A673 (cell line): ENCODE data around the gene PRRG4. TPM values are rescaled to one million over a fixed set of nuclear protein-coding genes. Genes with fewer than 3 reads are reported as not detected.

ENCODE experiments used
- BruUV-seq: library from RNA; stranded (reverse); fragments of 400-500 nt; replicated peaks from 2 replicates; lab custom pipeline; 2021; lab: Mats Ljungman, UMichigan
- CTCF ChIA-PET: fragments of 300-600 bp; sonication (Branson Sonifier 250); formaldehyde crosslinking; loops from one replicate; lab custom pipeline; 2022; ENCODE audit warnings: antibody characterized with exemption; lab: Charles Lee
- POLR2A ChIA-PET: fragments of 300-600 bp; sonication (Branson Sonifier 250); formaldehyde crosslinking; loops from one replicate; lab custom pipeline; 2022; ENCODE audit warnings: antibody characterized with exemption; ENCODE audit not compliant: low non-redundant PET; lab: Charles Lee
- DNase-seq: peaks from one replicate; pipeline ENCODE4 v3.0.0-alpha.2; 2015; ENCODE audit warnings: low spot score
- H3K27ac ChIP-seq: fragments of 200-600 bp; sonication (generic); 2 replicates; pipeline ENCODE4 v1.5.1; 2016; ENCODE audit warnings: mixed run types, low read depth, mild to moderate bottlenecking, mixed read lengths, antibody characterized with exemption, low read length; ENCODE audit not compliant: poor library complexity, severe bottlenecking
- H3K27me3 ChIP-seq: fragments of 200-600 bp; sonication (generic); replicated peaks from 2 replicates; pipeline ENCODE4 v1.6.1; 2017; ENCODE audit warnings: mixed run types, low read depth, mild to moderate bottlenecking, mixed read lengths, antibody characterized with exemption, low read length; ENCODE audit not compliant: insufficient read depth, poor library complexity
- H3K36me3 ChIP-seq: fragments of 200-600 bp; sonication (generic); 2 replicates; pipeline ENCODE4 v1.6.1; 2016; ENCODE audit warnings: mixed run types, mild to moderate bottlenecking, mixed read lengths, antibody characterized with exemption, low read length; ENCODE audit not compliant: insufficient read depth, poor library complexity, severe bottlenecking
- H3K4me1 ChIP-seq: fragments of 200-600 bp; sonication (generic); 2 replicates; pipeline ENCODE4 v1.6.1; 2017; ENCODE audit warnings: mixed run types, mild to moderate bottlenecking, mixed read lengths, antibody characterized with exemption, low read length; ENCODE audit not compliant: insufficient read depth, poor library complexity, severe bottlenecking
- H3K4me3 ChIP-seq: fragments of 200-600 bp; sonication (generic); 2 replicates; pipeline ENCODE4 v1.5.1; 2016; ENCODE audit warnings: low read depth, mixed run types, mild to moderate bottlenecking, mixed read lengths, low read length; ENCODE audit not compliant: poor library complexity, severe bottlenecking
- H3K9me3 ChIP-seq: fragments of 200-600 bp; sonication (generic); 2 replicates; pipeline ENCODE4 v1.6.1; 2016; ENCODE audit warnings: mixed run types, low read depth, mild to moderate bottlenecking, mixed read lengths, antibody characterized with exemption, low read length; ENCODE audit not compliant: poor library complexity, severe bottlenecking
- EZH2 ChIP-seq: fragments of 200-600 bp; sonication (generic); IDR thresholded peaks from 2 replicates; pipeline ENCODE4 v1.6.1; 2017; ENCODE audit warnings: borderline replicate concordance, low read depth, mild to moderate bottlenecking, mixed read lengths, antibody characterized with exemption, low read length; ENCODE audit not compliant: poor library complexity, severe bottlenecking
- intact Hi-C: fragments of 100-400 bp; cut with micrococcal nuclease; formaldehyde crosslinking; loops from one replicate; pipeline ENCODE4 v1.10.0; 2022; ENCODE audit not compliant: unreplicated experiment
- total RNA-seq: library from RNA; stranded (reverse); gene quantifications from 2 replicates; pipeline ENCODE4 v1.2.3, GENCODE V29; 2021
- TF ChIP-seq, protein P1 (sequence below): fragments of 300-800, 200-600 bp; sonication (generic); conservative IDR thresholded peaks from 2 replicates; pipeline ENCODE4 v1.5.1; 2017; ENCODE audit warnings: low read depth, mild to moderate bottlenecking, antibody characterized with exemption, low read length, moderate library complexity, mixed read lengths

Gene PRRG4
- total RNA-seq, 1 experiment from 2014 or later: 3.8 TPM

DNA sequence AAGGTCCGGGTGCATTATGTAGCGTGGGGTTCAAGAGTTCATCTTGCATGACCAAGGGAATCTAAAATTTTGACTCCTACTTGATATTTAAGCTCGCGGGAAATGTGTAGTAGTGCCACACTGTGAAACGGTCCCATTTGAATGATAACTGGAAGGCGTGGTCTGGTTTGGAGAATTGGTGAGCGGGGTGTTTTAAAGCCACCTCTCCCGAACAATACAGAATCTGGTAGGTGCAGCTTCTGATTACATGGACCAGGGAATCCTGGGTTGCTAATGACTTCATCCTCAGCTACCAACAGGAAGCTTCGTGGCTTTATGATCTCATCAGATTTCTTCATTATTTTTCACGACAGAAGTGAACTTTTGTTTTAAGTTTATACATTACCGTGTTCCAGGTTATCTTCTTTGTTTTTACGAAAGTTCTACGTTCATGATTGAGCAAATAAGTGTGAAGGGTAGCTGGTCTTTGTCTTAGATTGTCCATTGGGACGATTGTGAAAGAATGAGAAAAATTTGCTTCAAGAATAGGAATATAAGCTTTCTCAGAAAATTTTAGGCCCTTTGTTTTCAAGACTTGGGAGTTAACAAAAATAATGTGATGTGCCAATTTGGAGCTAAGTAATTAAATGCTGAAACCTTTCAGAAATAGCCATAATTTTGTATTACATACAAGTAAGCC lies 64.6 kb downstream of the PRRG4 start:
- intact Hi-C loops: loop anchor here (5.0 kb wide), 2 partner anchors 148 to 173 kb away; no protein-coding TSS in a partner anchor
- ChIA-PET POLR2A (interaction anchor here (0.6 kb wide), 1 partner anchor 137 kb away, joined by 3 read pairs; no protein-coding TSS in a partner anchor), CTCF (interaction anchor here (1.2 kb wide), 1 partner anchor 171 kb away, joined by 6 read pairs; no protein-coding TSS in a partner anchor)
- Histone ChIP-seq H3K27ac (peak overlapping the region; percentile 85), H3K27me3 (no peaks in the 10 kb centered on the region), H3K4me3 (peak overlapping the region; percentile 77), H3K9me3 (no peaks in the 10 kb centered on the region), H3K4me1 (peaks cover 32% of the 10 kb centered on the region), H3K36me3 (no peaks in the 10 kb centered on the region)
- peak; percentile 92 for DNase-seq
- TF ChIP-seq EZH2: no peak
- TF ChIP-seq, protein P1, sequence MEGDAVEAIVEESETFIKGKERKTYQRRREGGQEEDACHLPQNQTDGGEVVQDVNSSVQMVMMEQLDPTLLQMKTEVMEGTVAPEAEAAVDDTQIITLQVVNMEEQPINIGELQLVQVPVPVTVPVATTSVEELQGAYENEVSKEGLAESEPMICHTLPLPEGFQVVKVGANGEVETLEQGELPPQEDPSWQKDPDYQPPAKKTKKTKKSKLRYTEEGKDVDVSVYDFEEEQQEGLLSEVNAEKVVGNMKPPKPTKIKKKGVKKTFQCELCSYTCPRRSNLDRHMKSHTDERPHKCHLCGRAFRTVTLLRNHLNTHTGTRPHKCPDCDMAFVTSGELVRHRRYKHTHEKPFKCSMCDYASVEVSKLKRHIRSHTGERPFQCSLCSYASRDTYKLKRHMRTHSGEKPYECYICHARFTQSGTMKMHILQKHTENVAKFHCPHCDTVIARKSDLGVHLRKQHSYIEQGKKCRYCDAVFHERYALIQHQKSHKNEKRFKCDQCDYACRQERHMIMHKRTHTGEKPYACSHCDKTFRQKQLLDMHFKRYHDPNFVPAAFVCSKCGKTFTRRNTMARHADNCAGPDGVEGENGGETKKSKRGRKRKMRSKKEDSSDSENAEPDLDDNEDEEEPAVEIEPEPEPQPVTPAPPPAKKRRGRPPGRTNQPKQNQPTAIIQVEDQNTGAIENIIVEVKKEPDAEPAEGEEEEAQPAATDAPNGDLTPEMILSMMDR: no peak
- BruUV-seq: TSS peak; percentile 40

DNA sequence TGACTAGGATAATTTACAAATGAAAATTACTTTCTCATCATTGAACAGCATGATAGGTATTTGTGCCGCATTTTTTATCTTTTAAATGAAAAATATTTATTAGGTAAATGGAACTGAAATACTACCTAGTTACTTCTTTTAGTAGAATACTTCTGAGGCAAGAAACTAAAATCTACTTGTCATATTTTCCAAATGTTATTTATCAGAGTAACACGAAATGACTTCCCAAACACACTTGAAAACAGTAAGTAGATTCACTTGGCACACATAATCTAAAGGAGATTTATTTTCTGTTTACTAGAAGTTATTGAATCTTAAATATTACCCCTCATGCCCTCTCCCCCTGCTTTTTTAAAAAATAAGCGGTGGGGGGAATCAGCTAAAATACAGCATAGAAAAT lies 65.2 kb downstream of the PRRG4 start:
- CTCF ChIA-PET: no interaction called here
- Histone ChIP-seq H3K4me3 (peak overlapping the region; percentile 77), H3K9me3 (no peaks in the 10 kb centered on the region), H3K36me3 (no peaks in the 10 kb centered on the region), H3K4me1 (peaks cover 32% of the 10 kb centered on the region), H3K27me3 (no peaks in the 10 kb centered on the region), H3K27ac (no peak overlapping the region)
- BruUV-seq: no TSS peak
- intact Hi-C loops: loop anchor here (5.0 kb wide), 2 partner anchors 147 to 172 kb away; no protein-coding TSS in a partner anchor
- DNase-seq: no peak
- POLR2A ChIA-PET: interaction anchor here (0.6 kb wide), 1 partner anchor 137 kb away, joined by 3 read pairs; no protein-coding TSS in a partner anchor
- TF ChIP-seq, protein P1: no peak
- no peak for TF ChIP-seq EZH2

DNA sequence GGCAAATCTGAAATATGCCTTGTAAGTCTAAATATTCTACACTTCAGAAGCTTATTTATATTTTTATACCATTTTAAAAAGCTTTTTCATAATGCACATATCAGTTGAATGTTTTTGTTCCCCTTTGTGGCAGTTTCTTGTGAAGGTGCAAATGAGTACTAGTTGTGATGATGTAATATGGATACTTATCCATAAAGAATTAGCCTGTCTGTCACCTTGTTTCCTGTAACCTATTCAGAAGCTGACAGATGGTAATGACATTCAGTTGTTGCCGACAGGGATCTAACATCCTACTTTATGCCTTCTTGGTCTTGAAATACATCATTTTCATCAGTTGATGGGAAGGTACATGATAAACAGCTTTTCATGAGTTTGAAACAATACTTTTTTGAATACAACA lies 65.7 kb downstream of the PRRG4 start:
- Histone ChIP-seq H3K4me3 (no peak overlapping the region), H3K27ac (no peak overlapping the region), H3K9me3 (no peaks in the 10 kb centered on the region), H3K27me3 (no peaks in the 10 kb centered on the region), H3K36me3 (no peaks in the 10 kb centered on the region), H3K4me1 (peaks cover 31% of the 10 kb centered on the region)
- TF ChIP-seq, protein P1: no peak
- TF ChIP-seq EZH2: no peak
- BruUV-seq: no TSS peak
- POLR2A ChIA-PET: no interaction called here
- no peak for DNase-seq
- intact Hi-C loops: no loop called here
- CTCF ChIA-PET: no interaction called here
